Measurements from ENCODE around the gene SLC2A2.

DNA sequence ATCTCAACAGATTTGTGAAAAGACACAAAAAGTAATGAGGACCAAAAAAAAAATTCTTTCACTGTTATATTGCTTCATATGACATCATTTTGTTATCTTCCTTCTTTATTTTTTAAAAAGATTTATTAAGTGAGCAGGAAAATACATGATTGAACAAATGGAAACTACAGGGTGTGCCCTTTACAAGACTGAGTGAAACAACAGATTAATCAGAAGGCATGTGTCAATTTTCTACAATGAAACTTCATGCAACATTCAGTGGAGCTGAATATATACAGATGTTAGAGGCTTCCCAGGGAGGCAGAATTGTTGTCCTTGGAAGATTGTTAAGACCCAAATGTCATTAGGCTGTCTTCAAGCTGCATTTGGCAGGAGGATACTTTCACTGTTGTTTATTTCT lies 28.4 kb upstream of the SLC2A2 start:
- TF ChIP-seq CTCF (IDR thresholded peaks at IDR 0.05; ENCODE audit: poor library complexity) (no peak), EZH2 (IDR thresholded peaks at IDR 0.05; ENCODE audit: borderline replicate concordance) (no peak), EZH2phosphoT487 (IDR thresholded peaks at IDR 0.05; ENCODE audit: low read depth, severe bottlenecking, unreplicated experiment) (no peak)
